CD4-positive, alpha-beta T cell treated with Interleukin-6 at 100 ng/mL for 8 hours (primary cell): ENCODE measurements around the gene GDF9.
"Not testable (repeated sequence)": the region's sequence is repeated elsewhere in the genome, so short reads cannot be mapped to it uniquely, and the experiment has no call there.

Source experiments
- DNase-seq: peaks from one replicate; pipeline ENCODE4 v3.0.0-alpha.2; 2020; ENCODE audit warnings: mixed read lengths, low spot score

Gene GDF9

DNA sequence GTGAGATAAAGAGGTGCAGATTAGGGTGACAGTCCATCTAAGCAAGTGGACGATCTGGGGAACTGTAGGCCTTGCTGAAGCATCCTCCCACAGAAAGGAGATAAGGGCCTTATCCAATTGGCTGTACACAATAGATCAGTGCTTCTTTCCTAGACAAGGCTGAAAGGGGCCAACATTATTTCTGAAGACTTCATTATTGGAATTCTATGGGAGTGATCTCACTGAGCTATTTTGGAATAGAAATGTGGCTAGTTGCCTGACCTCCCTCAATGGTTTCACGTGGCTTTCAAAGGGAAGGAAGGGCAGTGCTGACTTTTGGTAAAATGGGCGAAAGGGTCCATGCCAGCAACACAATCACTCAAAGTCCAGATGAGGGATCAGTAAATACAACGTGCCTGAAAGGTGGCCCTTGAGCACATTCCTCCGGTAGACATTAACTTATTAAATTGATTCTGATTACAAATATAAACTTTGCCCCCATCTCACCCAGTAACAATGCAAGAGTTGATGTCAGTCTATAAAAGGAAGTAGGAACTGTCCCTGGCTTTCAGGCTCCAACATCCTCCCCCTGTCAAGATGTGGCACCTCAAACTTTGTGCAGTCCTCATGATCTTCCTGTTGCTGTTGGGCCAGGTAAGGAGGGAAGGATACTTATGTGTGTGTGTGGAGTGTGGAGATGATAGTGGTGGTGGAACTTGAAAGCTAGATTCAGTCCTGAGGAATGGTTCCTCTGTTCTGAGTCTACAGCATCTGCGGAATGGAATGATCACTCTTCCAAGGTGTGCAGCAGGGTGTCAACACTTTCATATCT, 7.1 kb upstream of the GDF9 start, which contains the start of gene LEAP2:
Gene LEAP2, plus strand, starts transcription at position 550 of the 811 bp plus-strand sequence. Its CDS starts 27 bp downstream, at position 577.
- no peak for DNase-seq

DNA sequence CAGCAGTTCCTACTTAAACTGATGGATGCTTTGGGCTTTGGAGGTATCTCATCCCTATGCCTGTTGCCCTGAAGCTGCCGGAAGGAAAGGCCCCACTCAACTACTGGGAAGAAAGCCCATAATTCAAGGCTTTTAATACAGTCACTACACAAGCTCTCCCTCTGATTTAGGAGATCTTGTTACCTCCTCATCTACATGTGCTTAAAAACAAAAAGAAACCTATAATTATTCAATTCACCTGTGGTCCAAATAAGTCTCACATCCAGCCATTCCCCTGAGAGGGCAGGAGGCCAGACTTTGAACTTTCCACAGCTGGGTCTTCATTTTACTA, 6.5 kb upstream of the GDF9 start:
- no peak for DNase-seq

GRCh38 chr5:132871459-132872284, 5.4 kb upstream of the GDF9 start:
- DNase-seq = no peak

GRCh38 chr5:132870801-132871200, 4.5 kb upstream of the GDF9 start:
- no peak for DNase-seq

GRCh38 chr5:132868754-132869153, 2.5 kb upstream of the GDF9 start:
- DNase-seq = no peak

GRCh38 chr5:132867046-132867451, 780 bp upstream of the GDF9 start:
- no peak for DNase-seq

DNA sequence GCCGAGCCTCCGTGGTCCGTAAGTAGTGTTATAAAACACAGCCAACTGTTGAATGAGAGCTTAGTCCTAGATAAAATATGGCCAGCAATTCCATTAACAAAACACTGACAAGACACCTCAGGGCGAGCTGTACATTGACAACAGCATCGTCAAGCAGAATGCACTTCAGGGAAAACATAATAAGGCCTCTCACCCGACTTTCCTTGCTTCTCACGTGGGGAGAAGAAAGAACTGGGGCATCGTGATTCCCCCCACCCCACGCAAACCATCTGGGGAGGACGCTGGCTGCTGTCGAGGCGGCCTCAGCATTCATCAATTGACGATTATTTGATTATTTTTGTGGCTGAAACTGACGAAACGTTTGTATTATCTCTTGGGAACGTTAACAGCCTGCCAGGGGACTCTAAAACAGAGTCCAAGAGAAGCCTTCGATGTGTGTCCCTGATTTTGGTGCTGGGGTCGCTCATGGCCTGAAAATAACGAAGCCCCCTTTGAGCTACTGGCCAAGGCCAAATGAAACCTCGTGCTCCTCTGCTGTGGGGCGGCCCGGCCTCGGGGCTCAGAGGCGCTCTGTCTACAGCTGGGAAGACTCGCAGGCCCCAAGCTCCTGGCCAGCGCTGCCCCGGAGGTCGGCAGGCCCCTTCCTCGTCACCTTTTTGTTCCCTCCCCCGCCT, 464 bp downstream of the GDF9 start:
- DNase-seq = no peak

- no peak for DNase-seq
Measured at GRCh38 chr5:132860742-132861141, 5.5 kb downstream of the GDF9 start.

GRCh38 chr5:132859889-132860437, 6.3 kb downstream of the GDF9 start:
- no peak for DNase-seq

DNA sequence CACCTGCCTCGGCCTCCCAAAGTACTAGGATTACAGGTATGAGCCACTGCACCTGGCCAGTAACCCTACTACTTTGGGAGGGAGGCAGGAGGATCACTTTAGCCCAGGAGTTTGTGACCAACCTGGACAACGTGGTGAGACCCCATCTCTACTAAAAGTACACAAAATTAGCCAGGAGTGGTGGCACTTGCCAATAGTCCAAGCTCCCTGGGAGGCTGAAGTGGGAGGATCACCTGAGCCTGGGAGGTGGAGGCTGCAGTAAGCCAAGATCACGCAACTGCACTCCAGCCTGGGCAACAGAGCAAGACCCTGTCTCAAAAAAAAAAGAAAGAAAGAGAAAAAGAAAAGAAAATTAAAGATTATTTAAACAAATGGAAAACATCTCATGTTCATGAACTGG, 10.3 kb downstream of the GDF9 start:
- no peak for DNase-seq

DNA sequence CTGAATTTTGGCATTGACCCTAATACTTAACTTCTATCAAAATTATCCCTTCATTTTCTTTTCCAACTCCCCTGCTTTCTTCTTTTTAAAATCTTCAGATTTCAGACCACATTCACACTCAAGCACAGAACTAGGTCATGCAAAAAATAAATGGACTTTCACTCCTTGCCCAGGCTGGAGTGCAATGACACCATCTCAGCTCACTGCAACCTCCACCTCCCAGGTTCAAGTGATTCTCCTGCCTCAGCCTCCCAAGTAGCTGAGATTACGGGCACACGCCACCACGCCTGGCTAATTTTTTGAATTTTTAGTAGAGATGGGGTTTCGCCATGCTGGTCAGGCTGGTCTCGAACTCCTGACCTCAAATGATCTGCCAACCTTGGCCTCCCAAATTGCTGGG, 11.3 kb downstream of the GDF9 start:
- not testable (repeated sequence) for DNase-seq

DNA sequence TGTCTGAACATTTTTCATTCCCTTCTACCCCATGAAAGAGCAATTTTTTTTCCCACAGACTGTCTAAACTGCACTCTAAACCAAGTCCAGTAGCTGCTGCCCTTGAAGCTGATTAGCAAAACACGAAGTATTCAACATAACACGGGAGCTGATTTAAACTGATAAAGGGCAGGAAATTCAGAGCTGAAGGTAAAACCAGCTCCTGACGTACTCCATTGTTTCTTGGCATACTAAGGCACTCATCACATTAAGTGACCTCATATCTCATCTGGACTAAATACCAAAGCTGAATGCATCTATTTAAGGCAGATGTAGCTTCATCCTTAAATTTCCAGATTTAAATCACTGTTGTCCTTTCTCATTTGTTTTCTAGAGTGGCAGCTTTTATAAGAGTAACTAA, 12.0 kb downstream of the GDF9 start:
- DNase-seq = no peak

DNA sequence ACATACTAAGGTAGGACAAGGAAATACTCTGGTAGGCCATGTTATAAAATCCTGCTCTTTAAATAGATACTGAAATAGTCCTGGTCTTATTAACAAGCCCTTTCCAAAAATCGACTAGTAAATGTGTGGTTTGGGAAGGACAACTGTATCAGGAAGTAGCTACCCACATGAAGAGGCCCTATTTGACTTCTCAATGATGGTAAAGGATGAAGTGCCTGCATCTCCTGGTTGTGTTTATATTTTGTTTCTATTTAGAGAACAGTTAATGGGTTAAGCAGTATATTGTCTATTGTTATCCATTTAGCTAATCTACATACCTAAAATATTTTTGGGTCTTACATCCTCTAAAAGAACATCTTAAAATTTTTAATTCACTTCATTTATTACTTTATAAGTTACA, 12.5 kb downstream of the GDF9 start:
- DNase-seq = no peak

GRCh38 chr5:132853323-132853722, 12.9 kb downstream of the GDF9 start:
- no peak for DNase-seq

DNA sequence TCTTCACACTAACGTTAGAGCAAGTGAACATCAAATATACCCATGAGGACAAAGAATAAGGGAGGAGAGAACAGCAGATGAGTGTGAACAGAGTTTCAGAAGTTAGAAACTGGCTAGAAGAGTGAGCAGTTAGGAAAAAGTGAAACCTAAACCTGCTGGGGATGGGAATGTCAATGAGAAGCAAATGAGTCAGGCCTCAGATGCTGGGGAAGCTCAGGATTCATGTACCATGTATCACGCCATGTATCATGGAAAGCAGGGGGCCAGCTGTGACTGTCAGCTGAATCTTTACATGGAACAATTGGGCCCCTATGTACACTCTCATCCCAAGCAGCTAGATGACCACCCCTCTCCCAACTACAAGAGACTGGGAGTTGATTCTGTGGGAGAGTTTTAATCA, 16.2 kb downstream of the GDF9 start:
- DNase-seq = no peak

DNA sequence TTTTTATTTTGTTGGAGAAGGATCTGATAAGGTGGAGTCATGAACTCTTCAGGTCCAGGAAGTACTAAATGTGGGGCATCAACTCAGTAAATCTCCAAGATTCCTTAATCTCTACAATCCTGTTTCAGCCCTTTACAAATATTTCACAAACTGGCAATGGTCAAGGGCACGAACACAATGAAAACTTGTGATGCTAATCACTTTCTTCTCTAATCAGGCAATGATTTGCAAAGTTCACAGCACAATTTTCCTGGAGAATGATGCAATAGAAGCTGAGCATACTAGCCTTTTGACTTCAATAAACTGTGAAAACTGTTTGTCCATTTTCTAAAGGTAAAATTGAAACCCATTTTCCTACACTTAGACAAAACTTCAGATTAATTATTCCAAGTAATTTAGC, 16.9 kb downstream of the GDF9 start:
- DNase-seq = no peak

DNA sequence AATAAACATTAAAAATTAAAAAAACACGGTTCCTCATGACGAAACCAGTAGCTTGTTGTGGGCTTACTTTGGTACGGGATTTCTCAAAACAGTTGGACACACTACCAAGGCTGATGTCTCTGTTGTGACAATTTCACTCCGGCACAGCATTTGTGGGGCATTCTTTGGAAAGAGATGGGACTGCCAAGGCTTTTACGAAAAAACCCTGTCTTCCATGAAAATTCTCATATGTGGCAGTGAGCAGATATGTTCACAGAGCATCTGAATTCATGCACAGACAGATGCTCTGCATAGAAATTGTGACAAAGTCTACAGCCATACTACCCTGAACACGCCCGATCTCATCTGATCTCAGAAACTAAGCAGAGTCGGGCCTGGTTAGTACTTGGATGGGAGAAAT, 18.0 kb downstream of the GDF9 start:
- no peak for DNase-seq

DNA sequence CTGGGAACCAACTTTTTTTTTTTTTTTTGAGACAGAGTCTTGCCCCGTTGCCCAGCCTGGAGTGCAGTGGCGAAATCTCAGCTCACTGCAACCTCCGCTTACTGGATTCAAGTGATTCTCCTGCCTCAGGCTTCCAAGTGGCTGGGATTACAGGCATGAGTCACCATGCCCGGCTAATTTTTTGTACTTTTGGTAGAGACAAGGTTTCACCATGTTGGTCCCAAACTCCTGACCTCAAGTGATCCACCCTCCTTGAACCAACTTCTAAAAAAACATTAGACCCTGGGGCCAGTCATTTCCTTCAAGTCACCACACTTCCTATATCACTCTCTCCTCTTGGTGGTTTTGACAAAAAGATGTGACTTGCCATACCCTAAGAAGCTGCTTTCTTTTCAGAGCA, 25.0 kb downstream of the GDF9 start:
- no peak for DNase-seq

DNA sequence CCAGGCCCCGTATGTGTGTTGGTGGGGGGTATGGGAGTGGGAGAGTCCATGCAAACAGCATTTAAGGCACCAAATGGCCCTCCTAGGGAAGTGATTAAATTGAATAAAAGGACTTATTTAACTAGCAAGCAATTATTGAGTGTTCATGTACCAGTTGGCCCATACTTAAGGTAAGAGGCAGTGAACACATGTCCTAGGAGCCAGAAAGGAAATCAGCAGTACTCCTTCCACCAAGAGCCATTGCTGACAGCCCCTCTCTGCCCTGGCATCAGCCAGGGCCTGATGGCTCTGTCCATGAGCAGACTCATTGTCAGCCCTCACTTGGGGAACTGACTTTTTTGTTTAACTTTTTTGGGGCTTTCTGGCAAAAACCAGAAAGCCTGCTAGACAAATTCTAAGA, 25.4 kb downstream of the GDF9 start:
- no peak for DNase-seq

DNA sequence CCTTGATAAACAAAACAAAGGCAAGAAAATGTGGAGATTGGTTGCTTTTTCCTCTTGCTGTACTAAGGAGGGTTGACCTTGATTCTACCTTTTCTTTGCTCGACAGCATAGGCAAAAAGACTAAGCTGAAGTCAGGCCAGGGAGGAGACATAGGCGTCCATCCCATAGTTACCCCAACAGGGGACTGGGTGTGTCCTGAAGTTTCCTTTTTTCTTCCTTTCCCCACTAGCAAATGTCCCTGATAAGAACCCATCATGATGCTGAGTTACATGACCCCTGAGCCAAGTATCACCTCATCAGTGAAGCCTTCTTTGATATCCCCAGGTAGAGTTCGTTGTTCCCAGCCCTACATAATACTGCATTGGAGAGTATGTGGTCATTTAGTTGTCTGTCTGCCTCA, 26.0 kb downstream of the GDF9 start:
- no peak for DNase-seq

DNA sequence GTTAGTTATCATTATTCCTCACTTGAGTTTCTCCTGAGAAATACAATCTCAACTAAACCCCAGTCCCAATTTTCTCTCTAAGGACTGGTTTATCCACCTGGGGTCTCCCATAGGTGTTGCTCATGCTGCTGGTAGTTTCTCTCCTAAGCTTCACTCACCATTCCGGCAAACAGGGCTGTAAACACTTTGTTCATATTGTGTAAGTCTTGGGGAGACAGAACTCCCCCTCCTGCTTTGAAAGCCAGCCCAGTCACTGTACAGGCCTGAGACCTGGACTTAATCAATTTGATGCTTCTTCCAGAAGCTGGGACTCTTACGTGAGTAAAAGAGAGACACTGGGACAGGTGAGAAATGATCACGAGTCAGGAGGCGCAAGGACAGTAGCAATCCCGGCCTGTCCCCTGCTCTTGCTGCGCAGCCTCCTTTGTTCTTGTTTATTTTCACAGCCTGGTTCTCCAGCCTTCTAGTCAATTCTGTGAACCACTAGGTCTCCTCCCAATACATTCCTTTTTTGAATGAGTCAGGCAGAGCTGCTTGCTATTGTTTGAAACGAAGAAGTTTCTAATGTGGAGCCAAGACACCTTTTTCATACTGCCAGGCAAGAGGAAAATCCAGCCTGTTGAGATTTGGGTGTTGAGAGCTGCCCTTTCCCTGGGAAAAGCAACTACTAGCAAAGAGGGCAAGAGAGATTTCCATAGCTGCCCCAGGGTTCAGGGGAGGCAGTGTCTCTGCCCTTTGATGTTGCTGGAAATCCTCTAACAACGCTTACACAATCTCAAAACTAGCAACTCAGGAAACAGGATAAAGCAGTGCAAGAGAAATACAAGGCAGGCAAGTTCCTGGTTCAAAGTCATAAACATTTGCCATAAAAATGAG, 26.6 kb downstream of the GDF9 start:
- no peak for DNase-seq
